Mesenchymal stem cell (in vitro differentiated cells and primary cell): ENCODE results near the gene FAM20A.

Experiments
- DNase-seq: peaks from one replicate; pipeline ENCODE4 v3.0.0-alpha.2; 2013
- H2AFZ ChIP-seq: one replicate; pipeline ENCODE4 v1.6.1; 2013; ENCODE audit warnings: low read depth, mild to moderate bottlenecking, control low read depth, inconsistent platforms, low read length, moderate library complexity
- H2AK5ac ChIP-seq: 2 replicates; pipeline ENCODE4 v1.6.1; 2013; ENCODE audit warnings: low read length, moderate library complexity, mild to moderate bottlenecking, inconsistent platforms; ENCODE audit not compliant: severe bottlenecking
- H2BK120ac ChIP-seq: one replicate; pipeline ENCODE4 v1.6.1; 2013; ENCODE audit warnings: low read depth, mild to moderate bottlenecking, inconsistent platforms, low read length, moderate library complexity
- H2BK12ac ChIP-seq, 2 experiments: one replicate each; pipeline ENCODE4 v1.6.1; 2013; ENCODE audit warnings: inconsistent platforms in 2 of 2, low read length in 2 of 2, mild to moderate bottlenecking in 2 of 2, moderate library complexity in 2 of 2, control low read depth in 1 of 2
- H2BK15ac ChIP-seq: one replicate; pipeline ENCODE4 v1.6.1; 2013; ENCODE audit warnings: mild to moderate bottlenecking, low read depth, inconsistent platforms; ENCODE audit not compliant: poor library complexity, severe bottlenecking
- H2BK5ac ChIP-seq: 2 replicates; pipeline ENCODE4 v1.6.1; 2013; ENCODE audit warnings: low read depth, mild to moderate bottlenecking, low read length, control low read depth, inconsistent platforms; ENCODE audit not compliant: poor library complexity, severe bottlenecking
- H3K14ac ChIP-seq, 2 experiments: one replicate each; pipeline ENCODE4 v1.6.1; 2013; ENCODE audit warnings: inconsistent platforms in 2 of 2, low read length in 2 of 2, control low read depth in 1 of 2, mild to moderate bottlenecking in 1 of 2, moderate library complexity in 1 of 2
- H3K18ac ChIP-seq, 2 experiments: one replicate each; pipeline ENCODE4 v1.6.1; 2013; ENCODE audit warnings: inconsistent platforms in 2 of 2, low read length in 2 of 2, control low read depth in 1 of 2, low read depth in 1 of 2, mild to moderate bottlenecking in 1 of 2
- H3K23ac ChIP-seq, 2 experiments: one replicate each; pipeline ENCODE4 v1.6.1; 2013; ENCODE audit warnings: inconsistent platforms in 2 of 2, low read length in 2 of 2, mild to moderate bottlenecking in 2 of 2, moderate library complexity in 2 of 2, control low read depth in 1 of 2
- H3K27ac ChIP-seq: 2 replicates; pipeline ENCODE4 v1.5.1; 2013; ENCODE audit warnings: mild to moderate bottlenecking, moderate library complexity, low read length, control low read depth, inconsistent platforms; ENCODE audit not compliant: poor library complexity, severe bottlenecking
- H3K27me3 ChIP-seq, 2 experiments: 2 replicates each; pipeline versions ENCODE4 v1.6.1 to v1.7.0; 2013; ENCODE audit warnings: low read length in 2 of 2, mild to moderate bottlenecking in 2 of 2, moderate library complexity in 2 of 2, control low read depth in 1 of 2, inconsistent platforms in 1 of 2; ENCODE audit not compliant: control insufficient read depth in 1 of 2, insufficient read depth in 1 of 2
- H3K36me3 ChIP-seq, 2 experiments: 2 replicates each; pipeline versions ENCODE4 v1.6.1 to v1.7.0; 2013; ENCODE audit warnings: low read length in 2 of 2, control low read depth in 1 of 2, inconsistent platforms in 1 of 2, low read depth in 1 of 2, mild to moderate bottlenecking in 1 of 2; ENCODE audit not compliant: insufficient read depth in 2 of 2, control insufficient read depth in 1 of 2
- H3K4ac ChIP-seq, 2 experiments: one replicate each; pipeline ENCODE4 v1.6.1; 2013; ENCODE audit warnings: inconsistent platforms in 2 of 2, low read length in 2 of 2, mild to moderate bottlenecking in 2 of 2, moderate library complexity in 2 of 2, control low read depth in 1 of 2, low read depth in 1 of 2
- H3K4me1 ChIP-seq: 2 replicates; pipeline ENCODE4 v1.6.1; 2013; ENCODE audit warnings: low read depth, low read length, control low read depth; ENCODE audit not compliant: control insufficient read depth, insufficient read depth
- H3K4me2 ChIP-seq: 2 replicates; pipeline ENCODE4 v1.6.1; 2013; ENCODE audit warnings: low read length, mild to moderate bottlenecking, inconsistent platforms; ENCODE audit not compliant: poor library complexity, severe bottlenecking
- H3K4me3 ChIP-seq, 2 experiments: 2 replicates each; pipeline versions ENCODE4 v1.5.1 to v1.7.0; 2013; ENCODE audit warnings: low read length in 2 of 2, mild to moderate bottlenecking in 2 of 2, control low read depth in 1 of 2, low read depth in 1 of 2; ENCODE audit not compliant: insufficient read depth in 1 of 2
- H3K79me1 ChIP-seq: replicated peaks from 2 replicates; pipeline ENCODE4 v1.6.1; 2013; ENCODE audit warnings: mild to moderate bottlenecking, control low read depth, low read length, inconsistent platforms; ENCODE audit not compliant: poor library complexity, severe bottlenecking
- H3K9ac ChIP-seq: 2 replicates; pipeline ENCODE4 v1.7.0; 2013; ENCODE audit warnings: mild to moderate bottlenecking, low read length, moderate library complexity
- H3K9me3 ChIP-seq: 2 replicates; pipeline ENCODE4 v1.7.0; 2013; ENCODE audit warnings: mild to moderate bottlenecking, low read length; ENCODE audit not compliant: control insufficient read depth
- H4K8ac ChIP-seq: one replicate; pipeline ENCODE4 v1.6.1; 2013; ENCODE audit warnings: inconsistent platforms, mild to moderate bottlenecking, low read length, moderate library complexity
- H4K91ac ChIP-seq: one replicate; pipeline ENCODE4 v1.6.1; 2013; ENCODE audit warnings: mild to moderate bottlenecking, low read length, inconsistent platforms
- WGBS: methylation state at CpG from one replicate; pipeline ENCODE4 v1.1.7; 2013; ENCODE audit warnings: mixed read lengths; 5-methylcytosine and 5-hydroxymethylcytosine counted together

The FAM20A gene

DNA sequence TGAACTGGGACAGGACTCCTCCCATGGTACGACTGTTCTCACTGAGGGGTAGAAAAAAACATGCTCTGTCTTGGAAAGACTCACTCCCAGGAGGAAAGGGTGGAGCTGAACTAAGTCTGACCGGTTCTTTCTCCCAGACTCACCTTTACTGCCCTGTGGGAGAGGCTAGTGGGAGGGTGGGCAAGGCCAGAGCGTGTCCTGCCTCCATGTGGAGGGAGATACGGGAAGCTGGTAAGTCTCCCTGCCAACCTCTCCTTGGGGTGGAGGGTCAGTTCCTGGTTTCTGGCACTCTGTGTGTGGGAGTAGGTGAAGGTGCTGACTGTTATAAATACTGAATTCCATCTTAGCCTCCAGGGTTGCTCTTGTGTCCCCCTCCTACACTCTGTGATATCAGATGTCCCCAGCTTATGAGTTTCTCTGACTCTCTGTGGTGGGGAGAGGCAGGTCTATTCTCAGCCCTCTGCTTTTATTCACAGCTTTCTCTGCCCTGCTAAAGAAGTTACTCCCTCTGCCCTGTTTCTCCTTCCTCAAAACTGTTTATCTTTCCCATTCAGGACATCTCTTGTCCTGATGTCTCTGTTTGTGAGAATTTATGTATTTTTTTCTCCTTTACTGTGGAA is 26.9 kb upstream of the FAM20A start:
- H3K23ac ChIP-seq = no peak overlapping the region
- no peaks in the 10 kb centered on the region for H3K9me3 ChIP-seq
- no peaks in the 10 kb centered on the region for H3K79me1 ChIP-seq
- no peak overlapping the region for H3K4ac ChIP-seq
- H3K18ac ChIP-seq = no peak overlapping the region
- 82% methylated on average over 2 of the region's 4 CpGs for WGBS
- H2BK15ac ChIP-seq = no peak overlapping the region
- no peak overlapping the region for H3K9ac ChIP-seq
- no peaks in the 10 kb centered on the region for H3K36me3 ChIP-seq
- H3K14ac ChIP-seq = no peak overlapping the region
- no peaks in the 10 kb centered on the region for H3K4me1 ChIP-seq
- no peak overlapping the region for H2BK12ac ChIP-seq
- no peak for DNase-seq
- H2BK120ac ChIP-seq = no peak overlapping the region
- H3K27me3 ChIP-seq = peaks cover 0 to 4% of the 10 kb centered on the region in 2 experiments
- no peak overlapping the region for H2AFZ ChIP-seq
- H4K91ac ChIP-seq = no peak overlapping the region
- H2BK5ac ChIP-seq = no peak overlapping the region
- H4K8ac ChIP-seq = no peak overlapping the region
- no peak overlapping the region for H2AK5ac ChIP-seq
- no peak overlapping the region for H3K4me2 ChIP-seq
- no peak overlapping the region for H3K4me3 ChIP-seq
- H3K27ac ChIP-seq = no peak overlapping the region

- no peak overlapping the region for H3K4ac ChIP-seq
- no peak overlapping the region for H2BK120ac ChIP-seq
- H3K23ac ChIP-seq = no peak overlapping the region
- no peak overlapping the region for H2BK5ac ChIP-seq
- no peaks in the 10 kb centered on the region for H3K4me1 ChIP-seq
- H3K18ac ChIP-seq = no peak overlapping the region
- no peak overlapping the region for H4K8ac ChIP-seq
- H3K9me3 ChIP-seq = no peaks in the 10 kb centered on the region
- no peaks in the 10 kb centered on the region for H3K79me1 ChIP-seq
- no peak overlapping the region for H2AK5ac ChIP-seq
- H3K27me3 ChIP-seq = peaks cover 0 to 10% of the 10 kb centered on the region in 2 experiments
- H3K4me3 ChIP-seq = no peak overlapping the region
- H2BK15ac ChIP-seq = no peak overlapping the region
- DNase-seq = no peak
- H3K36me3 ChIP-seq = no peaks in the 10 kb centered on the region
- no peak overlapping the region for H3K9ac ChIP-seq
- H2AFZ ChIP-seq = no peak overlapping the region
- H3K4me2 ChIP-seq = no peak overlapping the region
- H3K27ac ChIP-seq = no peak overlapping the region
- no peak overlapping the region for H2BK12ac ChIP-seq
- no peak overlapping the region for H3K14ac ChIP-seq
- WGBS = 96% methylated on average over 1 of the region's 1 CpG
- H4K91ac ChIP-seq = no peak overlapping the region
These were observed 23.2 kb upstream of the FAM20A start for GRCh38 chr17:68624381-68624780.

DNA sequence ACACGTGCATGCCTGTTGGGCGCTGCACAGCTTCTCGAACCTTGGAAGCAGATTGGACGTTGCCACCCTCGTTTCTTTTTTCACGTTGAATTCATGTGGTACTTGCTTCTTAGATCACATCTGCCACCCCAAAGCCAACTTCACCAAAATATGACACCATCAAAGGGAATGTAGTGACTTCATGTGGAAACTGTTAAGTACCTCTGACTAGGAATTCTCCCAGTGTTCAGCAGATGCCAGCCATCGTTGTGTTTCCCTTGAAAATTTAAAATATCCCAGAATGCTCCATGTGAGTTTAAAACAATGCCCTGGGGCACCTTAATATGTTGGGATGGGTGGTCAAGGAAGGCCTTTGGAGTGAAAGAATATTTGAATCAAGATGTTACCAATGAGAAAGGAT is 22.6 kb upstream of the FAM20A start:
- no peaks in the 10 kb centered on the region for H3K9me3 ChIP-seq
- no peak overlapping the region for H2AFZ ChIP-seq
- 77% methylated on average over 7 of the region's 7 CpGs for WGBS
- no peak overlapping the region for H2BK120ac ChIP-seq
- H3K4ac ChIP-seq = no peak overlapping the region
- H3K9ac ChIP-seq = no peak overlapping the region
- H3K4me1 ChIP-seq = no peaks in the 10 kb centered on the region
- H3K27me3 ChIP-seq = peaks cover 0 to 10% of the 10 kb centered on the region in 2 experiments
- no peak overlapping the region for H3K14ac ChIP-seq
- no peak overlapping the region for H2BK12ac ChIP-seq
- no peak overlapping the region for H3K27ac ChIP-seq
- H3K4me2 ChIP-seq = no peak overlapping the region
- no peak overlapping the region for H3K4me3 ChIP-seq
- H4K91ac ChIP-seq = no peak overlapping the region
- H4K8ac ChIP-seq = no peak overlapping the region
- no peaks in the 10 kb centered on the region for H3K79me1 ChIP-seq
- H2AK5ac ChIP-seq = no peak overlapping the region
- H3K23ac ChIP-seq = no peak overlapping the region
- H2BK15ac ChIP-seq = no peak overlapping the region
- DNase-seq = no peak
- no peak overlapping the region for H3K18ac ChIP-seq
- H2BK5ac ChIP-seq = no peak overlapping the region
- no peaks in the 10 kb centered on the region for H3K36me3 ChIP-seq

GRCh38 chr17:68622423-68622822 is 21.3 kb upstream of the FAM20A start:
- H3K4me3 ChIP-seq = no peak overlapping the region
- H3K18ac ChIP-seq = no peak overlapping the region
- no peak overlapping the region for H2BK15ac ChIP-seq
- no peak overlapping the region for H2BK120ac ChIP-seq
- no peak overlapping the region for H4K91ac ChIP-seq
- no peak overlapping the region for H3K14ac ChIP-seq
- no peak overlapping the region for H2AK5ac ChIP-seq
- H2BK12ac ChIP-seq = no peak overlapping the region
- H3K9ac ChIP-seq = no peak overlapping the region
- peaks cover 0 to 12% of the 10 kb centered on the region in 2 experiments for H3K27me3 ChIP-seq
- H3K4ac ChIP-seq = no peak overlapping the region
- H2BK5ac ChIP-seq = no peak overlapping the region
- no peaks in the 10 kb centered on the region for H3K36me3 ChIP-seq
- no peak overlapping the region for H3K23ac ChIP-seq
- no peak overlapping the region for H2AFZ ChIP-seq
- H3K9me3 ChIP-seq = no peaks in the 10 kb centered on the region
- no peak overlapping the region for H4K8ac ChIP-seq
- H3K4me2 ChIP-seq = no peak overlapping the region
- no peak overlapping the region for H3K27ac ChIP-seq
- H3K4me1 ChIP-seq = no peaks in the 10 kb centered on the region
- DNase-seq = no peak
- no peaks in the 10 kb centered on the region for H3K79me1 ChIP-seq
